ENCODE measurements around the gene RDH12.
"Not testable (repeated sequence)": the region's sequence is repeated elsewhere in the genome, so short reads cannot be mapped to it uniquely, and the experiment has no call there.

RDH12 gene

GRCh38 chr14:67701492-67701891 is at the start of gene RDH12:
TSS of gene RDH12 (plus strand) at chr14:67701886. CDS start at chr14:67722643, 20,757 bp downstream.
- DNase-seq = not testable (repeated sequence)

- DNase-seq = no peak
These were observed 49.5 kb upstream of the RDH12 start for GRCh38 chr14:67652189-67652588.

GRCh38 chr14:67653651-67654280 is 47.9 kb upstream of the RDH12 start:
- no peak for DNase-seq

- DNase-seq = no peak
These were observed 38.1 kb upstream of the RDH12 start for GRCh38 chr14:67663633-67664032.

- DNase-seq = no peak
These were observed 35.8 kb upstream of the RDH12 start for GRCh38 chr14:67665868-67666267.

GRCh38 chr14:67666750-67667449 is 34.8 kb upstream of the RDH12 start:
- DNase-seq = no peak

- DNase-seq = no peak
These were observed 33.1 kb upstream of the RDH12 start for GRCh38 chr14:67668559-67668958.

- DNase-seq = no peak
These were observed 28.2 kb upstream of the RDH12 start for GRCh38 chr14:67673451-67673850.

- DNase-seq = no peak
These were observed 27.6 kb upstream of the RDH12 start for GRCh38 chr14:67674139-67674479.

GRCh38 chr14:67674480-67675218 is 27.0 kb upstream of the RDH12 start, which contains the start of gene VTI1B:
TSS of gene VTI1B (minus strand) at chr14:67674632. CDS start at chr14:67674489, 143 bp downstream.
- peak; percentile 53 for DNase-seq

- no peak for DNase-seq
These were observed 26.5 kb upstream of the RDH12 start for GRCh38 chr14:67675219-67675582.

- DNase-seq = no peak
These were observed 22.7 kb upstream of the RDH12 start for GRCh38 chr14:67679006-67679405.

GRCh38 chr14:67680121-67680602 is 21.5 kb upstream of the RDH12 start:
- no peak for DNase-seq

- no peak for DNase-seq
These were observed 20.7 kb upstream of the RDH12 start for GRCh38 chr14:67680941-67681340.

GRCh38 chr14:67683842-67684241 is 17.8 kb upstream of the RDH12 start:
- DNase-seq = no peak

GRCh38 chr14:67690011-67690410 is 11.7 kb upstream of the RDH12 start:
- no peak for DNase-seq

GRCh38 chr14:67694791-67695393 is 6.8 kb upstream of the RDH12 start:
- peak; percentile 73 for DNase-seq

- DNase-seq = peak; percentile 85
These were observed 6.2 kb upstream of the RDH12 start, which contains the start of gene RDH11 for GRCh38 chr14:67695394-67695949. TSS of gene RDH11 (minus strand) at chr14:67695764. CDS start at chr14:67695703, 61 bp downstream.

GRCh38 chr14:67697006-67697405 is 4.7 kb upstream of the RDH12 start:
- no peak for DNase-seq

- DNase-seq = no peak
These were observed 3.5 kb upstream of the RDH12 start for GRCh38 chr14:67698179-67698578.

GRCh38 chr14:67703997-67704396 is 2.3 kb downstream of the RDH12 start:
- no peak for DNase-seq

- no peak for DNase-seq
These were observed 2.9 kb downstream of the RDH12 start for GRCh38 chr14:67704484-67705089.

- no peak for DNase-seq
These were observed 3.5 kb downstream of the RDH12 start for GRCh38 chr14:67705211-67705610.

Measured in NCI-H446 treated with DMSO at 0.1 percent for 48 hours (cell line).